GM12891 (cell line): ENCODE data around the gene ARFRP1.

ENCODE experiments used
- POLR2A ChIP-seq: IDR thresholded peaks from 2 replicates; pipeline ENCODE4 v1.6.1; 2011; ENCODE audit warnings: low read depth, low read length, control low read depth
- POLR2AphosphoS5 ChIP-seq: IDR thresholded peaks from 2 replicates; pipeline ENCODE4 v1.6.1; 2011; ENCODE audit warnings: low read depth, low read length, control low read depth
- POU2F2 ChIP-seq: IDR thresholded peaks from 2 replicates; pipeline ENCODE4 v1.6.1; 2011; ENCODE audit warnings: low read depth, mild to moderate bottlenecking, control low read depth, low read length, moderate library complexity
- SPI1 ChIP-seq: IDR thresholded peaks from 2 replicates; pipeline ENCODE4 v1.6.1; 2011; ENCODE audit warnings: low read depth, low read length, control low read depth
- TAF1 ChIP-seq: IDR thresholded peaks from 2 replicates; pipeline ENCODE4 v1.6.1; 2011; ENCODE audit warnings: low read depth, low read length, control low read depth

DNA sequence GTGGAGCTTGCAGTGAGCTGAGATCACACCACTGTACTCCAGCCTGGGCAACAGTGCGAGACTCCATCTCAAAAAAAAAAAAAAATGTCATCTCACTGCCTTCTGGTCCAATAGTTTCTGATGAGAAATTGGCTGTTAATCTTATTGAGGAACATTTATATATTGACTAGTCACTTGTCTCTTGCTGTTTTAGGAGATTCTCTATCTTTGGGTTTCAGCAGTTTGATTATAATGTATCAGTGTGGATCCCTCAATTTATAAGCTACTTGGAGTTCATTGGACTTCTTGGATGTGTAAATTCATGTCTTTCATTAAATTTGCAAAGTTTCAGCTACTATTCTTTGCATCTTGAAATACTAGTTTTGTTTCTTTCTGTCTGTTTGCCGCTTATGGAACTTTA, 11.2 kb upstream of the ARFRP1 start:
- TF ChIP-seq POLR2A: no peak
- TF ChIP-seq POLR2AphosphoS5: no peak
- no peak for TF ChIP-seq SPI1
- no peak for TF ChIP-seq POU2F2
- TF ChIP-seq TAF1: no peak
